ENCODE results near the gene KASH5. TPM values are rescaled to one million over a fixed set of nuclear protein-coding genes. Genes with fewer than 3 reads are reported as not detected.

KASH5 gene
- total and polyA plus RNA-seq, 2 experiments from 2014 or later, result 0.44 TPM; not detected in 1

- H3K36me3 ChIP-seq (ENCODE audit: insufficient read depth), result peaks cover 15% of the 10 kb centered on the region; the same call in 1 of the 2 replicates
- DNase-seq (ENCODE audit: low spot score) (no peak), ATAC-seq (peak; percentile 3)
- H3K27ac ChIP-seq (ENCODE audit: low read depth), result peak overlapping the region; percentile 24
- H3K27me3 Mint-ChIP-seq (ENCODE audit: insufficient read depth, low read depth, poor library complexity), result peaks cover 18% of the 10 kb centered on the region
- peaks cover 6% of the 10 kb centered on the region; the same call in 1 of the 2 replicates for H3F3A ChIP-seq (replicated peaks; ENCODE audit: low read depth)
- peaks cover 23% of the 10 kb centered on the region for H3K36me3 Mint-ChIP-seq (ENCODE audit: low read depth)
- H3K4me3 ChIP-seq, result peak overlapping the region; percentile 99
- H3K27ac Mint-ChIP-seq, result no peak overlapping the region
- no peak for TF ChIP-seq EZH2 (IDR thresholded peaks at IDR 0.05; ENCODE audit: low read depth, unreplicated experiment)
- no peak for TF ChIP-seq REST (IDR thresholded peaks at IDR 0.05; ENCODE audit: unreplicated experiment)
- no peak for TF ChIP-seq POLR2AphosphoS5 (IDR thresholded peaks at IDR 0.05; ENCODE audit: low read depth)
- no peak for TF ChIP-seq CREB1 (CRISPR knock-in tag; IDR thresholded peaks at IDR 0.05; ENCODE audit: low read depth)
- TF ChIP-seq EZH2phosphoT487 (IDR thresholded peaks at IDR 0.05; ENCODE audit: unreplicated experiment), result no peak
- no peak for TF ChIP-seq ETS1 (IDR thresholded peaks at IDR 0.05)
- TF ChIP-seq ZNF462 (CRISPR knock-in tag; IDR thresholded peaks at IDR 0.05), result no peak
- TF ChIP-seq JUNB (IDR thresholded peaks at IDR 0.05; ENCODE audit: unreplicated experiment), result no peak
- no peak for TF ChIP-seq ZNF114 (CRISPR knock-in tag; IDR thresholded peaks at IDR 0.05)
- TF ChIP-seq ZNF331 (CRISPR knock-in tag; IDR thresholded peaks at IDR 0.05; ENCODE audit: low read depth), result no peak
- TF ChIP-seq STAT1 (IDR thresholded peaks at IDR 0.05; ENCODE audit: unreplicated experiment), result no peak
- peaks cover 5% of the 10 kb centered on the region; the same call in 1 of the 2 replicates for H3K4me1 ChIP-seq (ENCODE audit: insufficient read depth)
- H3K4me2 ChIP-seq, result peak overlapping the region; percentile 94
- H3K27me3 ChIP-seq (ENCODE audit: insufficient read depth), result no peaks in the 10 kb centered on the region
- H2AFZ ChIP-seq, result 0 out of 2 replicates have a peak overlapping the region, but pooled peaks have one; percentile 12
- H3K4me3 Mint-ChIP-seq, result no peak overlapping the region
- peaks cover 7% of the 10 kb centered on the region; the same call in 1 of the 3 replicates for H3K9me3 Mint-ChIP-seq
- peaks cover 36% of the 10 kb centered on the region for H3K79me2 ChIP-seq (replicated peaks; ENCODE audit: insufficient read depth)
- H4K20me1 ChIP-seq (replicated peaks; ENCODE audit: insufficient read depth), result no peaks in the 10 kb centered on the region; the same call in 1 of the 2 replicates
- H3K9me2 ChIP-seq (ENCODE audit: insufficient read depth), result no peaks in the 10 kb centered on the region
- H3K4me1 Mint-ChIP-seq, result peaks cover 9% of the 10 kb centered on the region
Observed at GRCh38 chr19:49362929-49363267, 25.2 kb upstream of the KASH5 start.

Data from GM23338 (cell line).